ENCODE results near the gene SNX3.

SNX3 gene

DNA sequence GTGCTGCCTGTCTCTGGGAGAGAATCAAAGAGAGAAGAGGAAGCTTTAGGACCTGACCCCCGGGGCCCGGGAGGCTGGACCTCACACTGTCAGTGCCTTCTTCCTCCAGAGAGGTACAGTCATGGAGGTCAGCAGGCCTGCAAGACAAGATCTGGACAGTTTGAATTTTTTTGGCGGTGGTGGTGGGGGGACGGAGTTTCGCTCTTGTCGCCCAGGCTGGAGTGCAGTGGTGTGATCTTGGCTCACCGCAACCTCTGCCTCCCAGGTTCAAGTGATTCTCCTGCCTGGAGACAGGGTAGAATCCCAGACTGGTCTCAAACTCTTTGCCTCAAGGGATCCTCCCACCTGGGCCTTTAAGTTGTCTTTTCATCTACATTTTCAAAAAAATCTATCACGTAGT is 60.7 kb downstream of the SNX3 start:
- DNase-seq, result no peak

DNA sequence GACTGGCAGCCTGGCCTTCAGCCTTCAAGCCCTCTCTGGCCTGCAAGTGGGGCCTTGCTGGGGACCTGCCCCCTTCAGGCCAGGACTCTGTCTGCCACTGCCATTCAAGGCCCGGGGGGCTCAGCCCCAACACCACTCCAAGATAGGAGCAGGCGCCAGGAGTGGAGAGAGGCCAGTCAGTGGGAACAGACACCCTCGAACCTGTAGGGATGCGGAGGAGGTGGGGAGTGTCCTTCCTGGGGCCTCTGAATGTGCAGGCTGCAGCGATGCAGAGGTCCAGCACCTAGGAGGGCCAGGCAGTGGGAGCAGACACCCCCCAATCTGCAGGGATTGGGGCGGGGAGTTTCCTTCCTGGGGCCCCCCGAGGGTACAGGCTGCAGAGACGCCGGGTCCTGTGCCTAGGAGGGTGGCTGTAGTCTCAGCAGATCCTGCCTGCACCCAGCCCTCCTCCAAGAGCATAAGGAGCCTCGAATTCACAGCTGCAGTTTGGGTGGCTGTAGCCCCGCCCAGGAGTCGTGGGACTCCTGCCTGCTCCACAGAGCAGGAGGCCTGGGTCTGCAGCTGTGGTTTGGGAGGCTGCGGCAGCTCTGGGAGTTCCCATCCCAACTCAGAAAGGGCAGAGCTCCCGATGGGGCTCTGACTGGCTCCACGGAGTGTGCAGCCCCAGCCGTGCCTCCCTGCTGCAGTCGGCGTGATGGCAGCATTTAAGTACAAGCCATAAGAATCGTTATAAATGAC is 61.9 kb downstream of the SNX3 start:
- no peak for DNase-seq

DNA sequence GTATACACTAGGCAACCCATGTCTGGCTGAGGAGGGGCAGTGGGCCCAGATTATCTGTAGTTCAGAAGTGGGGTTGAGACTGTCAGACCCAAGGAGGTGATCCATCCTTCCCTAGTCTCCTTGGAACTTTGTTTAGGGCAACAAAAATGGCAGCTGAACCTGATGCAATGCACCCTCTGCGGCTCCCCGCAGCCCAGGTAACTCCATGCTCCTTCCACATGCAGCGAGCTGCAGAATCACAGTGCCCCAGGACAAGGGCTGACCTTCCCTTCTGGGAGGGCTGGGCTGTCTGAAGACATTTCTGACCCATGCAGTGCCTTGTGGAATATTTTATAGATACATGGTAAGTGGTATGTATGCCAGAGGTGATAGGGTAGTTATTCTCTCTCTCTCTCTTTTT is 65.6 kb downstream of the SNX3 start:
- no peak for DNase-seq

DNA sequence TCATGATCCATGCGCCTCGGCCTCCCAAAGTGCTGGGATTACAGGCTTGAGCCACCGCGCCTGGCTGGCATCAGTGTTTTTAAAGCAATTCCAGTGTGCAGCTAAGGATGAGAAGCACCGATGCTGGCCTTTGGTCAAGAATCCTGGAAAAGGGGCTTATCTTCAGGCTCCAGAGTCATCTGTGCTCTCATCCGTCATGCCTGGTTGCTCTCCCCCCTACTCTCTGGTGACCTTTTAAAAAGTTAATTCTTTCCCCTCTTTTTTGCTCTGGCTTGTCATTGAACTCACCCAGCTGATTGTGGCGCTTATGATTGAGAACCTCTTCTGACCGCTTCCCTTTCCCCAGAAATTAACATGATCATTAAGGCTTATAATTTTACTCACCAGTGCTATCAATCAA is 66.3 kb downstream of the SNX3 start:
- no peak for DNase-seq

DNA sequence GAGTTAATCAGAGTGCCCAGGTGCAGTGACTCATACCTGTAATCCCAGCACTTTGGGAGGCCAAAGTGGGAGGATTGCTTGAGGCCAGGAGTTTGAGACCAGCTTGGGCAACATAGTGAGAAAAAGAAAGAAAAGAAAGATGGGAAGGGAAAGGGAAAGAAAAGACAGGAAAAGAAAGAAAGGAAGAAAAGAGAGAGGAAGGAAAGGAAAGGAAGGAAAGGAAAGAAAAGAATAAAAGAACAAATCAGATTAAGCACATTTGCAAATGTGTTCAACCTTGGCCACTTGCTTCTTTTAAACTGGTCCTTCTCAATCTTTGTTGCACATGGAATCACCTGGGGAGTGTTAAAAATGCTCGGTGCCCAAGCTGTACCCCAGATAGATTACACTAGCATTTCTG is 67.0 kb downstream of the SNX3 start:
- no peak for DNase-seq

DNA sequence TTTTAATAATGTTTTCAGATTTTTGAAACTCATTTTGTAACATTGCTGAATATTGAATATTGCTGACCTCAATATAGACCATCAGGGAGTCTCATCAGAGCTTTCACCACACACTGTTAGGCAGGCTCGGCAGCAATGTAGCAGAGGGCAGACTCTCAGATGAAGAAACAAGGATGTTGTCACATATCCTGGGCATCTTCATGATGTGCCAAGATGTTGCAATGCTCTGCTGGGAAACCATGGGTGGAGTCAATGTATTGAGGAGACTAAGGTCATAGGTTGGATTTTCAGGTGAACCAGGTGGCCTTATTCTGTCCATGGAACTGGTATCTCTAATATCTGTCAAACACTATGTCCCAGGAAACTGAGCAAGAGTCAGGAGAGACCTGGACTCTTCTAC is 67.7 kb downstream of the SNX3 start:
- no peak for DNase-seq

DNA sequence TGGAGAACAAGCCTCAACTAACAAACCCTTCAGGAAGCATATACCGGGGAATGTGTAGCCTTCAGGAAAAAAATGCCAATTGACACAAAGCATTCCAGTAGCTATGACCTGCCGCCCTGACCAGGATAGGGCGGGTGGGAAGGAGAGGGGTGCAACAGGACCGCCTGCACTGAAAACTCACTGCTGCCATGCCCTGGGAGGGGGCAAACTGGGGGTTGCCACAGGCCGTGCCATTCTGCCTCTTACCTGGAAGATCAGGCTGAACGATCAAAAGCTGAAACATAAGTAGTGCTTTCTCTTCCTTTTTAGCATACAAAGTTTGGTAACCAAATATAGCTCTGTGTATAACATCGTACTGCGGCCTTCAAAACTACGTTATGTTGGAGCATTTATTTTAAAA is 73.3 kb downstream of the SNX3 start:
- DNase-seq, result no peak

DNA sequence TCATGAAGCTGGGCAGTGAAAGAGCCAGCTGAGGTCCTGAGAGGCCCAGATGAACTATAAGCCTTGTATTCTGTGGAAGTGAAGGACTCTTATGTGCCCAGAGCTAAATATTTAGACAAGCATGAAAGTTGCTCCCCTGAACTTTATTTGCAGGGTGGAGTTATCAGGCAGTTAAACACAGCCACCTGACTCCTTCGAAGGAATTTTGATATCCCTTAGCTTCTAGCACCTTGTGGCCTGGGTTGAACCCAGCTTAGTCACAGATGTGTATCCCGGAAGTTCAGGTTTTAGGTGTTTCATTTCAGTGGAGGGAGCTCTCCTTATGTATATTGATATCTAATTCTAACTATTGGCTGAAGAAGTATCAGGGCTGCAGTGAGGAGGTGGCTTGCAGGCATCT is 74.6 kb downstream of the SNX3 start:
- no peak for DNase-seq

DNA sequence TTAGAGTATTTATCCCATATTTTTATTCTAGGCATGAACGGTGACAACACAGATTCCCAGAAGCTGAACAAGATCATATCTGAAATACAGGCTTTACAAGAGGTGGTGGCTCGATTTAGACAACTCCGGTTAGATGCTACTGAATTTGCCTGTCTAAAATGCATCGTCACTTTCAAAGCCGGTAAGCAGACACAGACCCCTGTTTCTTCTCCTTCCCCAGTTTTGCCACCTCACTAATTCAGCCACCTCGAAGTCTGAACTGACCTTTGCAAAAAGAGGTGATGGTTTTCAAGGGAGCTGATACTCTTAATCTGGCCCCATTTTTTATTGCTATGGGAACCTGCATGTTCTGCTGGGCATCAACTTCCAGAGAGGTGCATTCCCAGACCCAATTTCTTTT is 80.1 kb downstream of the SNX3 start:
- DNase-seq, result no peak

DNA sequence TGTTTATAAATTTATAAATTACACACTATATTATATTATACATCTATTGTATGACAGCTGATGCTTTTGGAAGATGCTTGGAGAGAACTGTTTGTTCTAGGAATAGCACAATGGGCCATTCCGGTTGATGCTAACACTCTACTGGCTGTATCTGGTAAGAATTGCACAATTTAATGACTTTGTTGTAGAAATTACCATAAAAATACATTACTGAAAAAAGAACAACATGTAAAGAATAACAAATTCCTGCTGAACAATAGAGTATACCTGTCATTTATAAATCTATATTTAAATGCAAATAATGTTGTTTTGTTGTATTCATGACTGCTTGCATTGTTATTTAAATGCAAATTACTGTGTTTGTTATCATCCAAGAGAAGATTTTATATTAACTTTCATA is 80.6 kb downstream of the SNX3 start:
- no peak for DNase-seq

DNA sequence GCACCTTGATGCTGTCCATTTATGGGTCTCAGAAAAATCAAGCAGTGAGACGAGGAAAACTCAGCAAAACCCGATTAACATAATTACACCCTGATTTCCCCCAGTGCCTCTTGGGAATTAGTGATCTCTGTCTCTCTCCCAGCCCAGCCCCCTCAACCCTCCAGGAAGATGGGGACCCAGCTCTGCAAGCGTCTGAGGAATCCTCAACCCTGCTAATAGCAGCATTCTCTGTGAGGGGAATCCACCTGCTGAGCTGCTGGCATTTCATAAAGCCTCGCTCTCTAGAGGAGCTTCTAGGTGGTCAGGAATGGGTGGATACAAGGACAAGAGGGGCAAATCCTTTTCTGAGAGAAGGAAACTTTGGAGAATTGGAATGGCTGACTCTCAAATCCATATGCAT is 81.1 kb downstream of the SNX3 start:
- no peak for DNase-seq

DNA sequence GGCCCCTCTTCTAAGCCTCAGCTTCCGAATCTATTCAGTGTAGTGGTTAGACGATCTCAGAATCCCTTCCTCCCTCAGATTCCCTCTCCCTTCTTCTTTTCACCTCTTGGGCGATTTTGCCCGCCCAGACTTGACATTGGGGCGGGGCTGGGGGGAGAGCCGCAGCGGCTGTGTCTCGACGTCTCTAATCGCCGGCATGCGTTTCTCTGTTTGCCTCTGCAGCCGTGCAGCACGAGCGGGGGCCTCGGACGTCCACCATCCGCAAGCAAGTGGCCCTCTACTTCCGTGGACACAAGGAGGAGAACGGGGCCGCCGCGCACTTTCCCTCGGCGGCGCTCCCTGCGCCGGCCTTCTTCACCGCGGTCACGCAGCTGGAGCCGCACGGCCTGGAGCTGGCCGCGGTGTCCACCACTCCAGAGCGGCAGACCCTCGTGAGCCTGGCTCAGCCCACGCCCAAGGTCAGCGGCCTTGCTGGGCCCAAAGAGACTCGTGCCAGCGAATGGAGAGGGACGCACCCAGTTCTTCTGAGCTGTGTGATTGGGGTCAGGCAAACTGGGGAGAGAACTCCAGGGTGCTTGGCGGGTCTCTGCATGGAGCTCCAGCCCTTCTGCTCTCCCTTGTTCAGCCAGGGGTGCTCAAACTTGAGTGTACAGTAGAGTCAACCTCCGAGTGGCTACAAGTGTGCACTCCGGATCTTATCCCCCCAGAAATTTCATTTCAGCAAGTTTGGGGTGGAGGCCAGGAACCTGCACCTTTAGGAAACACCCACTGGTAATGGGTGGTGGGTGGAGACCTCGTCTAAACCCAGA is 84.4 kb downstream of the SNX3 start:
- no peak for DNase-seq

DNA sequence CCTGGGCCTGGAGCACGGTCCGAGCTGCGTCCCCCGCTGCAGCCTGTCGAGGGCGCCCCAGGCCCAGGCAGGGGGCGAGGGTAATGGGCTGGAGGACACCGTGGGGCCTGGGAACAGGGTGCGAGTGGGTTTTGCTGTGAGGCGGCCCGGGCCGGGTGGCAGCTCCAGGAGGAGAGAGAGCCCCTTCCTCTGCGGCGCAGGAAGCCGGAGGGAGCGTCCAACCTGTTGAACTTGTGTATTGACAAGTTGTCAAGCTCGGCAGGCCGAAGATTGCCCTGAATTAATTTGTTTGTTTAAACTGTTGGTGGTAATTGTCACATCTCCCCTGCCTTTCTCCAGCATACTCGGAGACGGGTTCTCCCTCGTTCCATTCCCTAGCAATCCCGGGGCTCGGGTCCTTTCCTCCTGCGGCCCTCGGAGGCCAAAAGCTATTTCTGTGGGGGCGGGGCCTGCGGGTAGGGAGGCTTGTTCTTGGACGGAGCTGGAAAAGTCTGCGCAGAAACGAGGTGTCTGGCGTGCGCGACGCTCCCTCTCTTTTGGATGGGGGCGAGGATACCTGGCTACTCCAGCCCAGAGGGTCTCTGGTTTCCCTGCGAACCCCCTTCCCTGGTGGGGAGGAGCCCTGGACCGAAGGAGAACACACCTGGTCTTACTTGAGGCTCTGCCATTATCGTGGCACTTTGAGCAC is 85.1 kb downstream of the SNX3 start:
- no peak for DNase-seq

DNA sequence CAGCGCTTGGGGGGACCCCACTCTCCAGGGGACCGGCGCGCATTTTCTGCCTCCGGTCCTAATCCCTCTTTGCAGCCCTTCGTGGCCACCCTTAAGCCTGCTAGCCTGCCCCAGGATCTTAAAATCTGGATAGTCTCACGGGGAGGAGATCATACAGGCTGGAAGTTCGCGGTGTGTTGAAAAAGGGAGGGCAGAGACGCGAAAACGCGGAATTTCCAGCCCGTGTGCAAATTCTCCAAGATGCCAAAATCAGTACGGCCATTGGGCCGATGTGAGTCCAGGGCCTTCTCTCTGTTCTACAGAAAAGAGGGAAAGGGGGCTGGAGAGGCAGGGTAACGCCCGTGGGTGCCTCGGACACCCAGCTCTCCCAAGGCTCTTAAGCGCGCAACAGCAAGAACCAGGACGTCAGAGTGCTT is 85.7 kb downstream of the SNX3 start:
- no peak for DNase-seq

DNA sequence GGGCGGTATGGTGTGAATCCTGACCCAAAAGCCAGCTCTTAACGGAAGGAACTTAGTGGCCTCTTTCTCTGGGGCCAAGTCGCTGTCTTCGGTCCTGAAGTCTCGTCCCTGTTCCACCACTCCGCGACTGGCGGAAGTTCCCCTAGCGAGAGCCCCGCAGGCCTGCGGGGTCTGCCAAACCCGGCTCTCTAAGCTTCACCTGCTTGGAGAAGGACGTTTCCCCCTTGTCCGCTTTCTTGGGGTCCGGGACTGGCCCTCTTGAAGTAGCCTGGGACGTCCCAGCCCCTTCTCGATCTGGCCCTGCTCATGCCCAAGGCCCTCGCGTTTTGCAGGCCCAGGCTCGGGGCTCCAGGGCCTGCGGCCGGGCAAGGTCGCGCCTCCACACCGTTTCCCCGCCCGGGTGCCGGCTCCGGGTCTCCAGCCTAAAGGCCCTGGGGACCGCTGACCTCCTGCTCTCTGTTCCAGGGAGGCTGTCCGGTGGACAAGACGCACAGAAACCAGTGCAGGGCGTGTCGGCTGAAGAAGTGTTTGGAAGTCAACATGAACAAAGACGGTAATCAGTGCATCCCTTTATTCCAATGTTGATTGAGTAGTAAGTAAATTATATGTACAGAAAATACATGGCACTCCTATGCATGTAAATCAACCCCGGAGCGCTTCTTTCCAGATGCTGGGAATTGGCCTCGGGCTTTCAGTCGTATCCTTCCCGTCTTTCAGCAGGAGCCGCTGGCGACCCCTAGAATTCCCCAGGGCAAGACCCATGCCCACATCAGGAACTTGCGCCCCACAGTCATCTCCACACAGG is 86.3 kb downstream of the SNX3 start:
- peak; percentile 11 for DNase-seq

DNA sequence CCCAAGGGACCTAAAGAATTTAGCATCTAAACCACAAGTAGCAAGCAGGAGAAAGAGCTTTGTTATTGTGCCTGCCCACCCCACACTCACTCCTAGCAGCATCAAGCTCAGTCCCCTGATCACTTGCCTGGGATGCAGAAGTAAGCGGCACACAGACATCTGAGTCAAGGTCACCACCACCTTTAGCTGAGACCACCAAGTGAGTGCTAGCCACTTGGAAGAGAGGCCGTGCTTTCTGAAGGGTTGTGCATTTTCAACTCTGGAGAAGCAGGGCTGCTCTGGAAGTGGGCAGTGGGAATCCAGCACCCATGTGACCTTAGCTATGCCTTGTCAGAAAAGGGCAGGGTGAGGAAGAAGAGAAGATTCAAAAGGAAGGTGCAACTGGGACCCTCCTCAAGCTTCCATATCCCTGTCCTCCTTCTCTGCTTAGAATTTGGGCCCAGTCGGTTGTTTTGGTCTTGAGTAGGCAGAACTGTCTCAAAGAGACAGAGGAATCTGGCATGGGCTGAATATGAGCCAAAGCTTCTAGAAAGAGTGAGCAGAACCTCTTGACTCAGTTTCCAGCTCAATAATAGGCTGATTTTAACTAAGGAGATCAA is 88.8 kb downstream of the SNX3 start:
- no peak for DNase-seq

DNA sequence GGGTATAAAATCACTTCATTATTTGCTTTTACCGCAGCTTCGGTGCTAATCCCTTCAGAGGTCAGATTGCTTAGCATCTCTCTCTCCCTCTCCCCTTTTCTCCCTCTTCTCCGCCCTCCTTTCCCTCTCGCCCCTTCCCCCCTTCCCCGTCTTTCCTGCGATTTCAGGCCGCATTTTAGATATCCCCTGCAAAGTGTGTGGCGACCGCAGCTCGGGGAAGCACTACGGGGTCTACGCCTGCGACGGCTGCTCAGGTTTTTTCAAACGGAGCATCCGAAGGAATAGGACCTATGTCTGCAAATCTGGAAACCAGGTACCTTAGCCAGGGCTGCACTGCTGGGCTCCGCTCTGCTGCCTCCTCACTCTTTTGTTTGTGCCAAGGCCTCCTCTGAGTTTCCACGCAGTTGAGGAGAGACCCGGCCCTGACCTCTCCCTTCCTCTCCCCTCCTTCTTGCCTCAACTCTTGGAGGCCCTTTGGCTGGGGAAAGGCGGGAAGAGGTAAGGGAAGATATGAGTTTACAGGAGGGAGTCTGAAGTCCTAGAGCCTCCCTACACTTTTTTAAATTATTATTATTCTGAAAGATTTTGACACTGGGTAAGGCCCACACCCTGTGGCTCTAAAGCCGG is 89.4 kb downstream of the SNX3 start:
- no peak for DNase-seq

DNA sequence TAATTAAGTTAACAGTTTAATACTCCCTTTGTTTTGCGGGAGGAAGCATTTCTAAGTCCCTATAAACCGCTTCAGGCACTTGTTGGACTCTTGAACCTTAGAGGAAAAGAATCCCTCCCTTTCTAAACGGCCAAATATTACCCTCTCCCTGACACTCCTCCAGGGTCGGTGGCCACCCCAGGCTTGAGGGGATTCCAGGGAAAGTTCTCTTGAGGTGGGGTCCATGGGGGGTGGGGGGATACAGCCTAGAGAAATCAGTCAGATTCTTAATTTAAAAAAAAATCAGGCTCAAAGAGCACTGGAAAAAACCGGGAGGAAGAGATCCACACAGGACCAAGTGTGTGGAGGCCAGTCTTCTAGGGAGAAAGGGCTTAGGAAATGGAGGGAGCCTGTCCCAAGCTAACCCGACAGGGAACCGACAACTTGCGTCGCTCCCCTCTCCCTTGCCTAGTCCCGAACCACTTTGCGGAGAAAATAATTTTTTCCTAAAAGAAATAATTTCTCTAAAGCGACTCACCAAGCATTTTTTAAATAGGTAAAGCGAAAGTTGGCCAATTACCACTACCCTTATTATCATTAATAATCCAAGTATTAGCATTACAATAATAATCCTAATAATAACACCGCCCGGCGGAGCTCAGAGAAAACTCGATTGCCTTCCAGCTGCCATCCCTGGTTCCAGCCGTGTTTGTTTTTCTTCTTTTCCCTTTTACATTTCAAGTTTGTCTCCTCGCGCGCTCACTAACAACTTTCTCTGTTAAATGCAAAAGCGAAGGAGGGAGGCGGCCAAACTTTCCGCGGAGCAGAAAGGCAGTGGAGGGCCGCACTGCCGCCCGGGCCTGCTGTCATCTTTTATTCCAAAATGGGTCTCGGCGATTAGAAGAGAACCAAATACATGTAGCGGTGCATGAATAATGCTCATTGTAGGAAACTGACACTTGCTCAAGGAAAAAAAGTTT is 90.2 kb downstream of the SNX3 start:
- DNase-seq, result no peak

DNA sequence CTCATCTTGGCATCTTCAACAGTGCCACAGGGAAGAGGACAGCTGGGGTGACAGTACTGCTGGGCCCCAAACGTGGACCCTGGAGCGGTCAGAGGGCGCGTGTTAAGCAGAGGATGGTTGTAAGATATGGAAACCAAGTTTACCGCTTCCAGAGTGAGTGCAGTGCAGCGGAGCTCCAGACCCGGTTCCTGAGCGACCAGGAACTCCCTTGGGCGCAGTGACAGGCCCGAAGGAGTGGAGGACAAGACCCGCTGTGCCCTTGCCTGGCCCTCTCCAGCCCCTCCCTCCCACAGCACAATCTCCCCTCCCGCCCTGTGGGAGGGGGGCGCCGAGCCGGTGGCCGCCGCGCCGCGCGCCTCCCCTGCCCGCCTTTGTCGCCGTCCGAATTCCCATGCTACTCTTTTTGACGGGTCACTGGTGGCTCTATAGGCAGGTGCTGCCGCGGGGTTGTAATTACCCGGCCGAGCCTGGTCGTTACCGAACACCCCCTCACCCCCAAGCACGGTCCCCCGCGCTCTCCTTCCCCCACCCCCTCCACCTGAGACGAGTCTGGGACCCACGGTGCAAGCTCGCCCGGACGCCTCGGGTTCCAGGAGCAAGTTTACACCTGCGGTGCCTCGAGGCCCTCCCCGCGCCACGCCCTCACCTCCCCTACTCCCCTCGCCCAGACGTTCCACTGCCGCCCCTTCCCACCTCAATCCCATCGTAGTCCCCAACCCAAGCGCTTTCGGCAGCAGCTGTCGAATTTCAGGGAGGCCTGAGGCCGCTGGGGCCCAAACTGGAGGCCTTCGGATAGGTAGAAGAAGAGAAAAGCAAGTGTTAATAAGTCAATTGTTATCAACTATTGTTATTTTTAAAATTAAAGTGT is 91.1 kb downstream of the SNX3 start:
- DNase-seq, result no peak
